NCI-H446 treated with DMSO at 0.1 percent for 48 hours (cell line): ENCODE measurements around the gene PARD3B.

ENCODE experiments used
- DNase-seq: peaks from one replicate; lab custom pipeline; 2025; lab: John Stamatoyannopoulos, UW

The PARD3B gene

DNA sequence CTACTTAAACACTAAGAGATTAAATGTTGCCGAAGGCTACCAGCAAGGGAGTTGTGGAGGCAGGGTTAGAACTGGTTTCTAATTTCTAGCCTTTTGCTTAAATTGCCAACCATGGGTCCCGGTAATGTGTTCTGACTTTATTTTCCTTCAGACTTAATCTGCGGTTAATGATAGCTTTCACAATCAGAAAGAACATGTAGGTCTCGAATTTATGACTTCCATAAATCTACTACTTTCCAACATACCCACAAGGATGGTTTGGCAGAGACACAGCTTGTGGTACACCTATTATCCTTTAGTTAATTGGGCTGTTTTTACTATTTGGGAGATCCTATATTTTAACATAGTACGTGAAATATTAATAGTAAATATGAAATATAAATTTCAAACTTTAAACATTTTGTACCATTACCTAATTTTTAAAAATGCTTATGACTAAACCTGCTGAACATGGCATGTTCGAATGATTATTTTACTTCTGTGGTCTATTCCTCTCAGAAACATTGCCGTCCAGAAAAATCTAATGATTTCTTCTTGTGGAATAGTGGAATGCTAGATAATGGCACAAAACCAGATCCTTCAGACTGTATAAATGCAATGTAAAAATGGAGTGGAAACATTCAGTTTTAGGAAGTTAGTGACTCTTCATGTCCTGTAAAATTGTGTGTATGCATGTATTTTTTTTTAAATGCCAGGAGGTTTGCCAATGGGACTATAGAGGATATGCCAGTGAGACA, 41.3 kb downstream of the PARD3B start:
- DNase-seq, result no peak

DNA sequence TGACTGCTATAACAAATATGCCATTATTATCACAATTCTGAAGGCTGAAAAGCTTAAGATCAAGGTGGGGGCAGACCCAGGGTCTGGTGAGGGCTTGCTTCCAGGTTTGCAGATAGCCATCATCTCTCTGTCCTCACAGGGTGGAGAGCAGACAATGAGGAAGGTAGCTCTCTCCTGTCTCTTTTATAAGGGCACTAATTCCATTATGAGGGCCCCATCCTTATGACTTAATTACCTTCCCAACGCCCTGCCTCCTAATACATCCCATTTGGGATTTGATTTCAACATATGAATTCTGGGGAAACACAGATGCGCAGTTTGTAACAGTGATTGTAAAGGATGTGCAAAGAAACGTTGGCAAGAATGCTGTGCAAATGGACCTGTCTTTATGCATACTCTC, 44.8 kb downstream of the PARD3B start:
- DNase-seq, result no peak

- no peak for DNase-seq
These were observed 46.0 kb downstream of the PARD3B start for GRCh38 chr2:204591225-204591624.

- DNase-seq, result no peak
These were observed 58.8 kb downstream of the PARD3B start for GRCh38 chr2:204604061-204604460.

DNA sequence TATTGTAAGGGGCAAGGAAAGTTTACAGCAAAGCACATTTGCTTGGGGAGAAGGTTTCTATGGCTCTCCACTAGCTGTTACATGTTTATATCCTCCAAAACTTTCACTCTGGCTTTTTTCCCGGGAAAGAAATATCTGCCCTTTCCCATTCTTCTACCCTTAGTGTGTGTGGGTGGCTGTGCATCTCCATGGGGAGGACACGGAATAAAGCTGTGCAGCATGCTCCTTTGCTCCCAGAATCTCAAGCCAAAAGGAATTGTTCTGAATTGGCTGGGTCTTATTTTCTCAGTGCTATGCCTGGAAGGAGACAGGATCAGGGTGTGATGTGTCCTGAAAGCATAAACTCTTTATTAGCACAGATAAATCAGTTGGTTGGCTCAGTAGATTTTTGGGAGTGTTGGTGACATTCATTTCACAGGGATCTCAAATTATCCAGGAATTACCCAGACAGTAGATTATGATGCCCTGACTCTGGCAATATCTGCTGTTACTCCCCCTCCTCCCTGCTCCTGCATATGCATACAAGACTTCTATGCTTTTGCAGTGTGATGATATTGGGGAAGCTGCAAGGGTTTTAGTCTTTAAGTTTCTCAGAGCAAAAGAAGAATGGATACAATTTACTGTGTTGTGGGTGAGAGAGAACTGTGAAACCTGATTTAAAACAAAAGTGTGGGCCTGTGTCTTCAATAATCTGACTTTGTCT, 63.1 kb downstream of the PARD3B start:
- DNase-seq, result no peak

GRCh38 chr2:204611017-204611631, 65.8 kb downstream of the PARD3B start:
- DNase-seq, result no peak

GRCh38 chr2:204611764-204612163, 66.5 kb downstream of the PARD3B start:
- no peak for DNase-seq

DNA sequence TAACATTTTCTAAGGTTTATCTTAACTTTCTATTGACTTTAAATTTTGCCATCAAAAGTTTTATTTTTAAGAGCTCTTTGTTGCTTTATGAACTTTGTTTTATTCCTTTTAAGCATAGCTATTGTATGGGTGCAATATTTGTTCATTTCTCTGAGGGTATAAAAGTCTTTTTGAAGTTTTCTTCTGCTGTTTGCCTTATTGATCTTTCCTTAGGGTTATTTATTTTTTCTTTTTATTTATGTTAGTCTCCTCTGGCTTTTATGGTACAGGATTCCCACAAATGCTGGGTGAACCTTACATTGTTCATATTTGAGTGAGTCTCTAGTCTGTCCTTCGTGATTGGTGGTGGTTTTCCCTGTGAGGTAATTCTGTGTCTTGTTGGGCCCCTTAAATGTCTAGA, 68.4 kb downstream of the PARD3B start:
- DNase-seq, result no peak

GRCh38 chr2:204615456-204615855, 70.2 kb downstream of the PARD3B start:
- no peak for DNase-seq

GRCh38 chr2:204625135-204625534, 79.9 kb downstream of the PARD3B start:
- no peak for DNase-seq

GRCh38 chr2:204628926-204629712, 83.8 kb downstream of the PARD3B start:
- no peak for DNase-seq

DNA sequence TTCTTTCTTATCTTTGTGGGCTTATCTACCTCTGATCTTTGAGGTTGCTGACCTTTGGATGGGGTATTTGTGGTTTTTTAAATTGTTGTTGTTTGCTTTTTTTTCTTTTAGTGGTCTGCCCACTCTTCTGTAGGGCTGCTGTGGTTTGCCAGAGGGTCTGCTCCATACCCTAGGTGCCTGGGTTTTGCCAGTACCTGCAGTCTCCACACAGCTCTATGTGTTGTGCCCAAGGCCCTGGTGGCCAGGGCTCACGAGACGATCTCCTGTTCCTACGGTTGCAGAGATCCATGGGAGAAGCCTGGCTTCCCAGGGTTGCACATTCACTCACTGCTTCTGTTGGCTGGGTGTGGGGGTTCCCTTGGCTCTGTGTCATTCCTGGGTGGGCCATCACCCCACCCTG, 87.1 kb downstream of the PARD3B start:
- no peak for DNase-seq

DNA sequence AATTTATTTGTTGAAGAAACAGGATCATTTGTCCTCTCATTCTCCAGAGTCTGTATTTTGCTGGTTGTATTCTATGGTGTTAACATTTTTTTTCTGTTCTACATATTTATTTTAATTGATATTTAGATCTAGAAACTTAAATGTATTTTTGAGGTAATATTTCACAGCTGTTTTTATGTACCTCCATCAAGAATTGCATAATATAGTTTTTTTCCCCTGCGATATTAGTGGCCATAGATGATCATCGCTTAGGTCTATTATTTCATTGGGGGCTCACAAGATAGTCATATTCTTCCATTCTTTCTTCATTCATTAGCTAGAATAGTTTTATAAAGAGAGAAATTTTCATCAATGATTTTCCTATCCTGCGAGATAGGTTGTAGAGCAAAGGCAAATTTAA, 89.3 kb downstream of the PARD3B start:
- DNase-seq, result no peak

- DNase-seq, result no peak
These were observed 90.2 kb downstream of the PARD3B start for GRCh38 chr2:204635478-204635877.

DNA sequence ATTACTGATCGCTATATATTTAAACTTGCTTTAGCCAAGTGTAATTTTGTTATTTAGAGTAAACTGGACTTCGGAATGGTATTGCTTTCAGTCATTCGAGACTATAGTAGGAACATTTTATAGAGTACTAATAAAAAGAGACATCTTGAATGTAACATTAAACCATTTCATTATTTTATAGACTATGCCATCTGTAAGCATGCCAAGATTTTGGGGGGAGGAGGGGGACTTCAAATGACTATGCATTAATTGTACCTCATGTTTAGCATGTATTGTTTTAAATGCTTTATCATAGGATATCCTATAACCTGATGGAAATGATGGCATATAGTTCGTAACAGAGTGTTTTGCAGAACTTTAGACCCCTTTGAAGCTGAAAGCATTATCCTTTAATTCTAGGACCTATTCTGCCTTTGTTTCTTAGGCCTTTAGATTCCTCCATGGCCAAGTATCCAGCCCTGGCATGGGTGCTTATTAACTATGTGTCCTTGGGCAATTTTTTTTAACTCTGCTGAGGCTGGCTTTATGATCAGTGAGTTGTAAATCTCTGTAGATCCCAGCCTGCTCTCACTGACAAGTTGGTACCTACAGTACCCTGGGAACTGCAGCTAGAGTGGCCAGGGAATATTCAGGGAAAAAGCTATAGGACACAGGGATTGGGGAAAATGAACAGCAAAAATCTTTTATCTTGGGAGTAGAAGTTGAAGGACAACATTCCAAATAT, 93.4 kb downstream of the PARD3B start:
- DNase-seq, result no peak

DNA sequence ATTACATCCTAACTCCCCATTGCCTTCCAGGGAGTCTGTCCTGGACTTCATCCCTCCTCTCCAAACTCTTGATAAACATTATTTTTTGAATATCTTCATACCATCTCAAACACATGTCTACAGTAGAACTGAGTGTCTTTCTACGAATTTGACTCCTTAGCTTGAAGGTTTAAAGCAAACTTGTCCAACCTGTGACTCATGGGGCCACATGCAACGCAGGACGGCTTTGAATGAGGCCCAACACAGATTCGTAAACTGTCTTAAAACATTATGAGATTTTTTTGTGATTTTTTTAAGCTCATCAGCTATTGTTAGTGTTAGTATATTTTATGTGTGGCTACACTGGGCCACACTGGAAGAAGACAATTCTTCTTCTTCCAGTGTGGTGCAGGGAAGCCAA, 98.1 kb downstream of the PARD3B start:
- no peak for DNase-seq

DNA sequence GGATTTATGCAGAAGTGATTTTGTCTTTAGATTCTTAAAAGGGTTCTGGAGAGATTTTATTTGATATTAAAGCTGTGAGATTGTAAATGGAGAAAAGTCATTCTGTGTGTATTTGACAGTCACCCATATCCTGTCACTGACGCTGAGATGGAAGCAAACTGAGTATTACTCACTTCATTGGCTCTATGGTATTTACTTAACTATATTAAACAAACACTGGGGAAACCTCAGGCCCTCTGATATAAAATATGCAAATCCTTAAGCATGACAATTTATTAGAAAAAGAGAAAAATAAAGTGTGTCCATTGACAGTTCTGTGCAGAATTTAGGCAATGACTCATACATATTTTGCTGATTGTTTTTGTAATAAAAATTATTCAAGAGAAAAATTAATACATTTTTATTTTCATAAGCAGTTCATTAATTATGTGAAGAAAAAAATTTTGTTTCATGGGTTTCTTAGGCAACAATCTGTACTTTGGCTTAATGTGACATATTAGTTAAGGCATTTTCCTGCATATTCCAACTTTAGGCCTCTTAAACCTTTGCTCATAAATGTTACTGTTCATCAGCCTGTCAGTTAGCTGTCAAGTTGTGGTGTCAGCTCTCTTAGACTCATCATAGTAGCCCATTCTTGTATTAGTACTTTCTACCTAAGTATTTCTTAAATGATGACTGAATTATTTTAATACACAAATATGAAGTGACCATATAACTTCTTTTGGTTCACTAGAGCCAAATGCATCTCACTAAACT, 99.9 kb downstream of the PARD3B start:
- no peak for DNase-seq

GRCh38 chr2:204647626-204648025, 102.4 kb downstream of the PARD3B start:
- no peak for DNase-seq

DNA sequence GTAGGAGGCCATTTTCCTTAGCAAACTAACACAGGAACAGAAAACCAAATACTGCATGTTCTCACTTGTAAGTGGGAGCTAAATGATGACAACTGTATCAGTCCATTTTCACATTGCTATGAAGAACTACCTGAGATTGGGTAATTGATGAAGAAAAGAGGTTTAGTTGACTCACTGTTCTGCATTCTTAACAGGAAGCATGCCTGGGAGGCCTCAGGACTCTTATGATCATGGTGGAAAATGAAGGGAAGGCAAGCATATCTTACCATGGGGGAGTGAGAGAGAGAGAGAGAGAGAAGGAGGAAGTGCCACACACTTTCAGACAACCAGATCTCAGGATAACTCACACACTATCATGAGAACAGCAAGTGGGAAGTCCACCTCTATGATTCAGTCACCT, 105.3 kb downstream of the PARD3B start:
- DNase-seq, result no peak

DNA sequence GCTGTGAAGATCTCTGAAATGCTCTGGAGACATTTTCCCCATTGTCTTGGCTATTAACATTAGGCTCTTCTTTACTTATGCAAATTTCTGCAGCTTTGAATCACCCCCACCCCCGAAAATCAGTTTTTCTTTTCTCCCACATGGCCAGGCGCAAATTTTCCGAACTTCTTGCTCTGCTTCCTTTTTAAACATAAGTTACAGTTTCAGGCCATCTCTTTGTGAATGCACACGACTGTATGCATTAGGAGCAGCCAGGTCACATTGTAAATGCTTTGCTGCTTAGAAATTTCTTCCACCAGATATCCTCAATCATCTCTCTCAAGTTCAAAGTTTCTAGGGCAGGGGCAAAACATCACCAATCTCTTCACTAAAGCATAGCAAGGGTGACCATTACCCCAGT, 106.8 kb downstream of the PARD3B start:
- DNase-seq, result no peak

DNA sequence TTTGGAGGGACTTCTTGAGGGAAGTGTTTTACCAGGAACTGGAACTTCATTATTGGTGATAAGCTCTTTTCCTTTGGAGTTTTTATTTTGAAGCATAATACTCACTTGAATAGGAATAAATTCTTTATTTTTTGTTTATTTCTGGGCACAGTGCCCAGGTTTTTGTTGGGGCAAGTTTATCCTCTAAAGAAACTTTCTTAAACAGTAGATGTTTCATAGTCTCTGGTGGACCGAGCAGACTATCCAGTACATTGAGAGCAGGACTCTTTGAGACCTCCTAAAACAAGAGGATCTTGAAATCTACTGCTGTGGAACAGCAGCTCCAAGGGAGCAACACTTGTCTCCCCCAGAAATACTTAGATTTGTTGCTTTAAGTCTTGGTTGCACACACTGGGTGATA, 109.4 kb downstream of the PARD3B start:
- DNase-seq, result no peak
